ENCODE data around the gene CDC23.

CDC23 gene

GRCh38 chr5:138238034-138238433 is 24.9 kb upstream of the CDC23 start:
- Histone ChIP-seq H3K27ac (no peak overlapping the region), H3K36me3 (no peaks in the 10 kb centered on the region), H3K9me3 (ENCODE audit: severe bottlenecking) (no peaks in the 10 kb centered on the region), H3K27me3 (ENCODE audit: insufficient read depth, low read depth, severe bottlenecking) (no peaks in the 10 kb centered on the region), H3K4me3 (ENCODE audit: low read depth, low read length) (no peak overlapping the region)
- no peak for TF ChIP-seq CTCF (IDR thresholded peaks at IDR 0.05; ENCODE audit: low read depth, low read length)
- no peak for DNase-seq

GRCh38 chr5:138234651-138235050 is 21.5 kb upstream of the CDC23 start:
- no peaks in the 10 kb centered on the region for H3K9me3 ChIP-seq (ENCODE audit: severe bottlenecking)
- no peak for TF ChIP-seq CTCF (IDR thresholded peaks at IDR 0.05; ENCODE audit: low read depth, low read length)
- no peaks in the 10 kb centered on the region for H3K27me3 ChIP-seq (ENCODE audit: insufficient read depth, low read depth, severe bottlenecking)
- H3K36me3 ChIP-seq, result no peaks in the 10 kb centered on the region
- no peak overlapping the region for H3K27ac ChIP-seq
- DNase-seq, result no peak
- no peak overlapping the region for H3K4me3 ChIP-seq (ENCODE audit: low read depth, low read length)

- H3K4me3 ChIP-seq (ENCODE audit: low read depth, low read length), result no peak overlapping the region
- H3K27me3 ChIP-seq (ENCODE audit: insufficient read depth, low read depth, severe bottlenecking), result no peaks in the 10 kb centered on the region
- DNase-seq, result no peak
- H3K9me3 ChIP-seq (ENCODE audit: severe bottlenecking), result no peaks in the 10 kb centered on the region
- TF ChIP-seq CTCF (IDR thresholded peaks at IDR 0.05; ENCODE audit: low read depth, low read length), result no peak
- no peaks in the 10 kb centered on the region for H3K36me3 ChIP-seq
- no peak overlapping the region for H3K27ac ChIP-seq
Measured at GRCh38 chr5:138233280-138233679, 20.2 kb upstream of the CDC23 start.

- no peak for DNase-seq
Measured at GRCh38 chr5:138230981-138231589, 18.0 kb upstream of the CDC23 start.

GRCh38 chr5:138230261-138230660 is 17.1 kb upstream of the CDC23 start:
- no peak overlapping the region for H3K27ac ChIP-seq
- no peak overlapping the region for H3K4me3 ChIP-seq (ENCODE audit: low read depth, low read length)
- H3K9me3 ChIP-seq (ENCODE audit: severe bottlenecking), result no peaks in the 10 kb centered on the region
- peak; percentile 72 for DNase-seq
- no peak for TF ChIP-seq CTCF (IDR thresholded peaks at IDR 0.05; ENCODE audit: low read depth, low read length)
- H3K36me3 ChIP-seq, result no peaks in the 10 kb centered on the region
- no peaks in the 10 kb centered on the region for H3K27me3 ChIP-seq (ENCODE audit: insufficient read depth, low read depth, severe bottlenecking)

More at GRCh38 chr5:138230981-138231589, 18.0 kb upstream of the CDC23 start:
- Histone ChIP-seq H3K9me3 (ENCODE audit: severe bottlenecking) (no peaks in the 10 kb centered on the region), H3K27me3 (ENCODE audit: insufficient read depth, low read depth, severe bottlenecking) (no peaks in the 10 kb centered on the region), H3K36me3 (no peaks in the 10 kb centered on the region), H3K4me3 (ENCODE audit: low read depth, low read length) (no peak overlapping the region), H3K27ac (no peak overlapping the region)
- no peak for TF ChIP-seq CTCF (IDR thresholded peaks at IDR 0.05; ENCODE audit: low read depth, low read length)

GRCh38 chr5:138229387-138229786 is 16.3 kb upstream of the CDC23 start:
- Histone ChIP-seq H3K27me3 (ENCODE audit: insufficient read depth, low read depth, severe bottlenecking) (no peaks in the 10 kb centered on the region), H3K4me3 (ENCODE audit: low read depth, low read length) (no peak overlapping the region), H3K27ac (no peak overlapping the region), H3K36me3 (no peaks in the 10 kb centered on the region), H3K9me3 (ENCODE audit: severe bottlenecking) (no peaks in the 10 kb centered on the region)
- no peak for TF ChIP-seq CTCF (IDR thresholded peaks at IDR 0.05; ENCODE audit: low read depth, low read length)
- no peak for DNase-seq

Data from WERI-Rb-1 (cell line).